Measurements from ENCODE around the gene HPSE2. TPM values are rescaled to one million over a fixed set of nuclear protein-coding genes. Genes with fewer than 3 reads are reported as not detected.

Gene HPSE2
- total RNA-seq, 2 experiments from 2014 or later, result not detected

DNA sequence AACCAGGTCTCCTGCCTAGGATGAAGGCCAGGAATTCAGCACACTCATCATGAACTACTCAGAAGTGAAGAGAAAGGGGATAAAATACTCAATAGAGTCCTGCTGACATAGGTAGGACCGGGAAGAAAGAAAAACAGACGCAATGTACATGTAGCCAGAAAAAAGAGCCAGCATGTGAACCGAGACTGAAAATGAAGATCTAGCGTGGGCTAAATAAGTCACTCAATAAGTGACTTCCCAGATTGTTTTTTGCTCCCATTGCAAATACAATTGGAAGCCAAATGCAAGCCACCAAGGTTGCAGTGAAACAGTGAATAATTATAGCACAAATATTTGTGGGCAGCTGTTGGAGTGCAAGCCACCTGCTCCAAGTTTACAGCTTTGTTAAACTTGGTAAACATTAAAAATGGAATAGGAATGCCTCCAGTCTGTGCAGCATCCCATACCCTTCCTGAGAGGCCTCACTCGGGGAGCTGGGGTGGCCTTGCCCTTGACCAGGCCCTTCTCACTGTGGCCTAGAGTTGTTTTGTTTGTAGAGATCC is 754.2 kb downstream of the HPSE2 start:
- Mint-ChIP-seq H3K4me3 (no peak overlapping the region), H3K27ac (no peak overlapping the region), H3K4me1 (ENCODE audit: low read depth) (peaks cover 6% of the 10 kb centered on the region), H3K36me3 (ENCODE audit: low read depth) (no peaks in the 10 kb centered on the region), H3K27me3 (no peaks in the 10 kb centered on the region), H3K9me3 (no peaks in the 10 kb centered on the region)
- intact Hi-C loops (cut with micrococcal nuclease), result no loop called here
- CTCF ChIA-PET, result interaction anchor here (1.1 to 1.5 kb wide), 2 partner anchors 14 to 15 kb away, joined by 4 to 5 read pairs; no protein-coding TSS in a partner anchor
- no peak for TF ChIP-seq CTCF (IDR thresholded peaks at IDR 0.05)
- POLR2A ChIA-PET, result no interaction called here
- ATAC-seq, result no peak
- DNase-seq, result no peak

DNA sequence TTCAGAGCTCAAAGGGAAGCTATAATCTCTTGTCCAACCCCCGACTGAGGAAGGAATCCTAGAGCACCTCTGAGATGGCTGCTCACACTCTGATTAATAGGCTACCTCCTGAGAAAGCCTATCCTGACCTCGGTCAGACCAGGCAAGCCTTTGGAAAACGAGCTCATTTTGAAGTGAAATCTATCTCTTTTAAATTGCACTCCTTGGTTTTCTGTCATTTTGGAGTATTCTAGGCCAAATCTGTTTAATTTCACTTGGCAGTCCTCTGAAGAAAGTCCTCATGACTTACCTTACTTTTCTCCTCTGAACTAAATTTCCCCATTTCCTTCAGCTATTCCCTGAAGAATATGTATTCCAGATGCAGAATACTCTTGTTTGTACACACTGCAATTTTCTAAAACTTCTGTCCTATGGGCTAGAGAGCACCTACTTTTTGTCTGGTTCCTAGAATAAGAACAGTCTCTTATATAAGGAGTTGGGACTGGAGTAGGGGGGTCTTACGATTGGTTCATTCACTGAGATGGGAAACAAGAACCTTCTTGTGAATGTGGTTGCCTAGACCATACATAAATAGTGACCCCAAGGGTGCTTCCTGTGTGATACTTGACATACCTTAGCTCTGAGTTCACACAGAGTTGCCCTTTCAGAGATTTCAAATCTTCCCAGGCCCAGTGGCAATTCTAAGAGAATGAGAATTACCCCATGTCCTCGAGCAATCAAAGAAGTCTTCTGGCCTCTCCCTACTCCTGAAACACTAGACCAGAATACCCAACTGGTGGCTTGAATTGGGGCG is 757.0 kb downstream of the HPSE2 start:
- Mint-ChIP-seq H3K27ac (no peak overlapping the region), H3K9me3 (no peaks in the 10 kb centered on the region), H3K36me3 (ENCODE audit: low read depth) (no peaks in the 10 kb centered on the region), H3K27me3 (no peaks in the 10 kb centered on the region), H3K4me1 (ENCODE audit: low read depth) (peaks cover 11% of the 10 kb centered on the region), H3K4me3 (no peak overlapping the region)
- no peak for ATAC-seq
- ChIA-PET CTCF (interaction anchor here (0.8 kb wide), 1 partner anchor 11 kb away, joined by 4 read pairs; no protein-coding TSS in a partner anchor), POLR2A (no interaction called here)
- intact Hi-C loops (cut with micrococcal nuclease), result no loop called here
- TF ChIP-seq CTCF (IDR thresholded peaks at IDR 0.05), result no peak
- DNase-seq, result no peak

DNA sequence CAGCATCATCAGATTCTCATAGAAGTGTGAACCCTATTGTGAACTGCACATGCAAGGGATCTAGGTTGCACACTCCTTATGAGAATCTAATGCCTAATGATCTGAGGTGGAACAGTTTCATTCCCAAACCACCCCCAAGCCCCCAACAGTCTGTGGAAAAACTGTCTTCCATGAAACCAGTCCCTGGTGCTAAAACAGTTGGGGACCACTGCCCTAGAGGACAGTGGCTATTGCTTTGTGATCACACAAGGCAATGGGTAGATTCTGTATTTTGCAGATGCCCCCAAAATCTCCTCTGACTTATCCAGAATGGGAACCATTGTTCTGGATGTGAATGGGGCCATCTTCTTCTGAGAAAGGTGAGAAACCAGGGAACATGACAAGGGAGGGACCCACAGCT is 757.8 kb downstream of the HPSE2 start:
- Mint-ChIP-seq H3K4me1 (ENCODE audit: low read depth) (peaks cover 11% of the 10 kb centered on the region), H3K27me3 (no peaks in the 10 kb centered on the region), H3K4me3 (no peak overlapping the region), H3K9me3 (no peaks in the 10 kb centered on the region), H3K36me3 (ENCODE audit: low read depth) (no peaks in the 10 kb centered on the region), H3K27ac (no peak overlapping the region)
- DNase-seq (no peak), ATAC-seq (no peak)
- POLR2A ChIA-PET, result no interaction called here
- CTCF ChIA-PET, result interaction anchor here (0.8 kb wide), 1 partner anchor 11 kb away, joined by 4 read pairs; no protein-coding TSS in a partner anchor
- no peak for TF ChIP-seq CTCF (IDR thresholded peaks at IDR 0.05)
- intact Hi-C loops (cut with micrococcal nuclease), result no loop called here

DNA sequence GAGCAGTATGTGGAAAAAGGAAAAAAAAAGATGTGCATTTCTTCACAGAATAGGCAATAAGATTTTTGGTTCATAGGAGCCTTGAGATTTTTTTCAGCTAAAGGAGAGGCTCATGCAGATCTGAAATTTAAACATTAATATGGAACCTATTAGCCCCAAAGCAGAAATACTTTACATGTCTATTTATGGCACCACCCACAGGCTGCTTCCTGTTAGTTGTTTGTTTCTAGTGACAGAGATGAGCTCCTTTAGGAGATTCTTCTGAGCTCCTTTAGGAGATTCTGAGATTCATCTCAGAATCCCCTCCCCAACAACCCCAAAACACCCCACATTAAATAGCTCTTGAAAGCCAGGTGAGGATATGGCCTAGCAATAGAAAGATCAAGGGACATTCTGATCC is 761.0 kb downstream of the HPSE2 start:
- ATAC-seq (no peak), DNase-seq (no peak)
- Mint-ChIP-seq H3K4me1 (ENCODE audit: low read depth) (peaks cover 7% of the 10 kb centered on the region), H3K9me3 (no peaks in the 10 kb centered on the region), H3K36me3 (ENCODE audit: low read depth) (no peaks in the 10 kb centered on the region), H3K27ac (no peak overlapping the region), H3K4me3 (no peak overlapping the region), H3K27me3 (peaks cover 2% of the 10 kb centered on the region)
- no peak for TF ChIP-seq CTCF (IDR thresholded peaks at IDR 0.05)
- CTCF ChIA-PET, result interaction anchor here (0.7 to 0.8 kb wide), 2 partner anchors 10 to 699 kb away, joined by 3 to 4 read pairs; no protein-coding TSS in a partner anchor
- POLR2A ChIA-PET, result no interaction called here
- intact Hi-C loops (cut with micrococcal nuclease), result no loop called here

DNA sequence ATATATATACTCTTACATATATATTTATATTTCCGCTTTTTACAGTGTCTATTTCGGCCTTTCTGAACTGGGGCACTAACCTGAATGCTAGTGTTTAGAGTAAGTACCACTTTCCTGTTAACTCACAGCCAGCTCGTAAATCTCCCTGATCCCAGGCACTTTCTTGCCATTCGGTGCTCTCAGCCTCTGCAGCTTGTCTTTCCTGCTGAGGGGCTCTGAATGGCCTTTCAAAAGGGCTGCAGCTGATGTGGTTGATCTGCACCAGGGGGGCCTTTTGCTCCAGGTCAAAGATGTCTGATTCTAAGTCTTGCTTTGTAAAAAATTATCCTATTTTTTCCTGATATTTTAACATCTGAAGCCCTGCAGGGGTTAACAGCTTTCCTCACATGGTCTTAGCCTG is 763.5 kb downstream of the HPSE2 start:
- Mint-ChIP-seq H3K9me3 (no peaks in the 10 kb centered on the region), H3K4me3 (no peak overlapping the region), H3K27ac (no peak overlapping the region), H3K4me1 (ENCODE audit: low read depth) (peaks cover 11% of the 10 kb centered on the region), H3K36me3 (ENCODE audit: low read depth) (no peaks in the 10 kb centered on the region), H3K27me3 (peaks cover 7% of the 10 kb centered on the region)
- ATAC-seq (no peak), DNase-seq (no peak)
- no peak for TF ChIP-seq CTCF (IDR thresholded peaks at IDR 0.05)
- intact Hi-C loops (cut with micrococcal nuclease), result no loop called here
- CTCF ChIA-PET, result interaction anchor here (0.7 kb wide), 1 partner anchor 1321 kb away, joined by 3 read pairs; no protein-coding TSS in a partner anchor
- POLR2A ChIA-PET, result interaction anchor here (0.7 kb wide), 1 partner anchor 63 kb away, joined by 3 read pairs; no protein-coding TSS in a partner anchor
